Measurements from ENCODE around the gene JAKMIP1.

DNA sequence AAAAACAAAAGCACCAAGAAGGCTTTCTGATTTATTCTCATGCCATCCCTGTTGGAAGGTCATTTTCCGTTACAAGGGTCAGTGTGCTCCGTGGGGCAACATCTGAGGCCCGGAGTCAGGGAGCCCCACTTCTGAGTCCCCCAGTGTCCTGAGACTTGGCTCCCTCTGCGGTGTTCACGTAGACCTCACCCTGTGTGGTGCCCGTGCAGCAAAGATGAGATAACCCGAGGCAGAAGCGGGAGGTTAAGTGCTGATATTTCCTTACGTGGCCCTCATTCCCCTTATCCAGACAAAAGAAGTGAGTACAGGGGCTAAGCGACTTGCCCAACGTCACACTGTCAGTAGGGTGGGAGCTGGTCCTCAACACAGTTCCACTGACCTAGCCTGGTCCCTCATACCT, 3.5 kb downstream of the JAKMIP1 start:
- no peak for TF ChIP-seq POLR2AphosphoS5 (IDR thresholded peaks at IDR 0.05; ENCODE audit: low read depth, low read length)
- no peak for TF ChIP-seq TAF1 (IDR thresholded peaks at IDR 0.05; ENCODE audit: low read depth, low read length)
- TF ChIP-seq SPI1 (IDR thresholded peaks at IDR 0.05; ENCODE audit: low read depth, low read length), result no peak
- TF ChIP-seq POLR2A (IDR thresholded peaks at IDR 0.05; ENCODE audit: low read depth, low read length), result no peak
- TF ChIP-seq POU2F2 (IDR thresholded peaks at IDR 0.05; ENCODE audit: low read depth, low read length), result no peak
- TF ChIP-seq PAX5 (IDR thresholded peaks at IDR 0.05; ENCODE audit: insufficient read depth, low read length, severe bottlenecking), result no peak
